AG20443 (cell line): ENCODE results near the gene SLC39A11.

Source experiments
- DNase-seq: peaks from one replicate; pipeline ENCODE4 v3.0.0; 2012; ENCODE audit warnings: low spot score, mixed read lengths

SLC39A11 gene

DNA sequence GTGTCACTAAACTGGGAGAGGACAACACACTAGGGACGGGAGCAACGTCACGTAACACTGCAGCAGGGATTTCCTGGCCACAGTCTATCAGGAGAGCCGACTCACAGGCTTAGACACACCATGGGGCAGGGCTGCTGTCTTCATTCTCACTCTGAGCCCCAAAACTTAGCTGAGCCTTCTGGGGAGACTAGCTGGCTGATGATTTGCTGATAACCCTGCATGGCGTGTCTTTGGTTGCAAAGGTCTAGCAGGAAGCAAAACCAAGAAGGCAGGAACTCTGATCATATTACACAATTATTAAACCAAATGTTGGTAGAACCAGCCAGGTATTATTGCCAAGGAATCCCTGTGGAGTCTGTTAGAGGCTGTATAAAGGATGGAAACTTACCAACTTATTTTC lies 345.0 kb downstream of the SLC39A11 start:
- no peak for DNase-seq

DNA sequence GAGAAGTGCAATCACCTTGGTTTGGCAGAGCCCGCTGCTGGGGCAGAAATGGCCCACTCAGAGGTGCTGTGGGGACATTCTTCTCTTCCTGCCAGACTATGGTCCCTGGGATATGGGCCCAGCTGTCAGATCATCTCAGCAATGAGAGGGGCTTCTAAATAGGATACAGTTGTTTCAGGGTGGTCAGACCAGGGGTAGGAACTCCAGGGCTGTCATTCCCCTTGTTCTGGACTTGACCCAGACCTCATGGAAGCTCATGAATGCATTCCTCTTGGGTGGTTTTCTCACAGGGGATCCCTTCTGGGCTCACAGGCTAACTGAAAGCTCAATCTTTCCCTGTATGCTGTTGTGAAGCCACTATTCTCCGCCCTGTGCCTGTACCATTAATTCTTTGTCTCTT lies 347.2 kb downstream of the SLC39A11 start:
- no peak for DNase-seq

DNA sequence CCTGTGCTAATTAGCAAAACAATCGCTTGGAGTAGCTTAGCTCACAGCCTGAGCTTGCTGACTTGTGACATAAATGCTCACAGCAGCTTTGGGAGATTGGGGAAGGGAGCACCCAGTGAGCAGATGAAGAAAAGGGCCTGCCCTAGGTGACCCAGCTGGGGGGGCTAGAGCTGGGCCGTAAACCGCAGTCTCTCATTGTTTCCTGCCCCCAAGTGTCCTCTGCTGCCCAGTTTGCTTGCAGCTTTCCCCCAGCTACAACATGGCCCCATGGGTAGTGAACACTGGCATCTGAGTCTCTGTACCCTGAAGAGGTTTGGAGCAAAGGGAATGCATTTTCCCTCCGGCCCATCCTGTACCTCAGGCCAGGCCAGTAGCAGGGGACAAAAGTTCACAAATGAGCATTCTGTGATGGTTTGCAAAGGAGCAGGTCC lies 349.4 kb downstream of the SLC39A11 start:
- DNase-seq: no peak

DNA sequence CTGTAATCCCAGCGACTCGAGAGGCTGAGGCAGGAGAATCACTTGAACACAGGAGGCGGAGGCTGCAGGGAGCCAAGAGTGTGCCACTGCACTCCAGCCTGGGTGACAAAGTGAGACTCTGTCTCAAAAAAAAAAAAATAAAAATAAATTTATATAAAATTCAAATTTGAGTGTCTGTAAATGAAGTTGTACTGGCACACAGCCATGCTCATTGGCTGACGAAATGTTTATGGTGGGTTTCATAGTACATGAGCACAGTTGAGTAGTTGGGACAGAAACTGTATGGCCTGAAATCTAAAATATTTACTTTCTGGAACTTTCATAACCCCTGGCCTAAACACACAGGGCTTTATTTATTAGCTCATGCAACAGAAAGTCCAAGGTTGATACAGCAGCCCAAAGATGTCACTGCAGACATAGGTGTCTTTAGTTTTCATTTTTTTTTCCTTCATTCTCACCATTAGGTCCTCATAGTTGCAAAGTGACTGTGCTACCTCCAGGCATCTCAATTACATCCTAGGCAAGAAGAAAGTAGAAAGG lies 355.3 kb downstream of the SLC39A11 start:
- no peak for DNase-seq

DNA sequence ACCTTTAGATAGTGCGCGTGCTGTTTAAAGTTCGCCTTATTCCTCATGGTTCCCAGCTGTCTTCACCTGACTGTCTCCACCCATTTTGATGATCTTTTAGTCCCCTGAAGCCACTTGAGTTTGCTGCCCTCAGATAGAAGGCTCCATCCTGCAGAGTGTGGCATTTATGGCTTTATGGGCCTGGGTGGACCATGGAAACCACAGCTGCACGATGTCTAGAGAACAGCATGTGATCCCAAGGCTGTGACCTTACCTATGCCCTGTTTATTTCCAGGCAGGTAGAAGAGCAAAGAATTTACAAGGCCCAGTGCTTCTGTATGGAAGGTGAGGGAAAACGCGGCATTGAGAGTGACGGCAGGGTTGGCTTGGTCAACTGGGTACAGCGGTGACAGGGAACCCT lies 356.9 kb downstream of the SLC39A11 start:
- no peak for DNase-seq

DNA sequence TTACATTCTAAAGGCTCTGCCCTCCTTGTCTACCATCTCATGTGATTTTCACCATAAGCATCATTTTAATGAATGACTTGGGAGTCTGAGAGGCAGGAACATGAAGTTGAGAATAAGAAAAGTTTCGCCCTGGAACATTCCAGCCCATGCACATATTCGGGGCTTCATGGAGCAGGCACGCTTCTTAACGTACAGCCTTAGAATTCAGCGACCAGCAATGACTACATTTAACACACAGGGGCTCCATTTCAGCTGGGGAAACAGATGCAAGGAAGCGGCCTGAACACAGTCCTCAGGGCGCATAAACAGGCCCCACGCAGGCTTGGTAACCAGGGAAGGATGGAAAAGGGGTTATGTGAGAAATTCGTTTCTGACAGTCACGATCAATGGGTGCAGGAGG lies 357.4 kb downstream of the SLC39A11 start:
- DNase-seq: no peak

DNA sequence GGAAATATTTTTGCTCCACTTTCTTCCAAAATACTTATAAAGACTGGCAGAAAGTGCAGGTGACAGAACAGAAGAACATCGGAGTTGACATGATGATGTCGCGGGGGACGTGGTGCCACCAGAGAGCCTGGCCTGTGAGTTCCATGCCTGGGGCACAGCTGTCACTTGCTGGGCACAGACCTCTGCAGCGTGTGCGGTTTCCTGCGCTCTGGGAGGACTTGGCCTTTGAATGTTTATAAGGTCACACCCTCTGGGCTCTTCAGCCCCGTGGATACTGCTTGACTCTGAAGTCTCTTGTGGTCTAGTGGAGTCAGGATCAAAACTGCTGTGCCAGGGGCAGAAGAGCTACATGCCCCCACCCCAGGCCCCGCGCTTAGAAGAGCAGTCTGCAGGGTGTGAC lies 357.9 kb downstream of the SLC39A11 start:
- no peak for DNase-seq

DNA sequence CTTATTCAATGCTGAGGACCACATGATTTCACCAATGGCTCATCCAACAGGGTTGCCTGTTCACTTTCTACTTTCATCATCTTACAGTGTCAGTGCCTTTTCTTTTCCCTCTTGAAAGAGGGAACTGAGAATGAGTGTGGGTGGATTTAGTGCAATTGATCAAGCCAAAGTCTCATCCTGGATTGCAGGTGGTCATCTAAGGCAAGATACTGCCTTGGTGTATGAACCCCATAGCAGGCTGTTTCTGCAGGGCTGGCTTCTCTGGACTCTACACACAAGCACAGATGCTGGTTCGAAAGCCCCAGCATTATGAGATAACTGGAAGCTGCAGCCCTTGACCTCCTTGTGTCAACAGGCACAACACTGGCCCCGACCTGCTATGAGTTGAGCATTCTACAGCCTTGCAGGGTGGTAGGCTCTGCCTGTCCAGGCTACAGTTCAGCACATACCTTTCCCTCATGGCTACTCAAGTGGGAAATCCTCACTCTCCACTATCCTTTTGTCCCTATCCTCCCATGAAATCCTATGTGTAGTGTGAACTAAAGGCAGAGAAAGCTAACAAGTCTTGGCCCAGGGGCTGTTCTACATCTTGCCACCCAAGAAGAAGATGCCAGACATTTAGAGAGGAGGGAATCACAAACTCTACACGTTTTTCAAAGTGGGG lies 358.7 kb downstream of the SLC39A11 start:
- no peak for DNase-seq

DNA sequence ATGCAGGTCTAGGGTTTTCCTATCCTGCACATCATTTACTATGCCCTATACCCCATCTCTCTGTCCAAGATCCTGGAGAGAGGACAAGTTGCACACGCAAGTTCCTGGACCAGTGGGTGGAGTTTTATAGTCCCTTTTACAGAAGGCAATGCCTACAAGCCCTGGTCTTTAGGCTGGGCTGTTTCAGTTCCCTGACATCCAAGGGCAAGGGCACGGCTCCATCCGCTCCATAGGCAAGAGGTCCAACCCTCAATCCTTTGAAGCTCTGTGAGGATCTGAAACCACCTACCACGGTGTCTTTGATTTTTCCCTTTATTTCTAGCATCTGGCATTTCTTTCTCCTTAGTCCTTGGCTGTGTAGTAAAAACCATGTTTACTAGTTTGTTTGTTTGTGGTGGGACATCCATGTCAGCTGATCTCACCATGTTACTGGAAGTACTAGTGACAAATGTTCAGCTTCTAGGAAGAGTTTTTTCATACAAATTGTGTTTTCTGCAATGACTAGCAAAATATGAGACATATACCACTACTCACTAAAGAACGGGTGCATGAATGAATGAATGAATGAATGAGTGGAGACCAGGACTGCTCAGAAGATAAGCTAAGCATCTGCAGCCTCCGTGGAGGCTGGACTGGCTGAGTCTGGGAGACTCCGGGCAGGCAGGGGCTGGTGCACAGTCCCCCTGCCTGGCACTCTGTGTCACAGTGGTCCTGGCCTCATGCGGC lies 359.4 kb downstream of the SLC39A11 start:
- DNase-seq: no peak

DNA sequence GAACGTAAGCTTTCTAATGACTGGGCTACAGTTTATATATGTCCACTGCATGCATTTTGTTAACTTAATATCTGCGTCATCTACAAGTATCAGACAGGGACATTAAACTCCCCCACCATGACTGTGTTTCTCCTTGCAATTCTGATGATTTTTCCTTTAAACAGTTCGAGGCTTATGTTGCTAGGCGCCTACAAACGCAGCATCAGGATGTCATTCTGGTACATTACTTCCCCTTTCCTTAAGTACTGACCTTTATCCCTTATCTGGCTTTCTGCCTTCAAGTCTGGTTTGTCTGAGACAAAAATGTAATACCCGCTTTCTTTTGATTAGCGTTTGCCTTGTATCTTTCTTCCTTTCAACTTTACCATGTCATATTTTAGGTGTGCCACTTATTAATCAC lies 362.4 kb downstream of the SLC39A11 start:
- DNase-seq: no peak

DNA sequence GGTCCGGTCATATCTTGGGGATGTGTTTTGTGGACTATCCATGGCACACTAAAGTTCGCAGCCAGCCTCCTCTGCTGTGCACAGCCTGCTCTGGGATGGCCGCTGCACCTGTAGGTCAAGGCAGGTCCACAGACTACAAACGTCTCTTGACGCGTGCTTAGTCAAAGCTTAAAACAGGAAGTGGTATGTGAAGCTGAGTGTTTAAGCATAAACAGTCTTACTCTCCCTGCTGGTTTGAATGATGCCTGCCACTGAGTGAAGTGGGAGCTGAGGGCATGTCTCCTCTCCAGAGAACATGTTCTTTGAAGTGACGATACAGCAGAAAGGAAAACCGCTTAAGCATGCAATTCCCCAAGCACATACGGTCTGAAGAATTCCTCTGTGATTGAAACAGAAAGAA lies 365.6 kb downstream of the SLC39A11 start:
- DNase-seq: no peak

DNA sequence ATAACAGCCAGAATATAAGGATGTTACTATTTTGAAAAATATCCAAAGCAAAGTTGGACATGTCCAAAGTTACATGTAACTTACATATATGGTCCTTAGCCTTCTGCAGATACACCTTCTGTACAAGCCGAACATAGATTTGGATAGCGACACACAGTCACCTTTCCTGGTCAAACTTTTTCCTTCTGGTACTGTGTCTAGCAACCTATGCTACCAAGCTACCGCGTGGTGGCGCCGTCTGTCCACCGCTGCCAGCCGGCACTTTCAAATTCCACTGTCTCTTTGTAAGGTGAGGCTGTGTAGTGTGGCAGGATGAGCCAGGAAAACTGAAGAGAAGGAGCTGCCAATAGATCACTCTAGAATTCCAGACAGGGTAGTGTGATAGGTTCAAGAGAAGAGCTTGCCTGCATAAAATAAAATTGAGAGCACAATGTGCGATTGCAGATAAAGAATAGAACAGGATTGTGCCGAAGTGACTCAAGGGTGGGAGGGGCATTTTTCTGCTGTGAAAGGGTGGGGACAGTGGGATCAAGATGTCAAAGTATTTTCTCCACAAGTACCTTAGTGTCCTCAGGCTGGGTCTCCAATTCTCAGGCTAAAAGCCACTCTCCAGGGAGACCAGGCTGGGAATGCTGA lies 366.9 kb downstream of the SLC39A11 start:
- peak; percentile 74 for DNase-seq

DNA sequence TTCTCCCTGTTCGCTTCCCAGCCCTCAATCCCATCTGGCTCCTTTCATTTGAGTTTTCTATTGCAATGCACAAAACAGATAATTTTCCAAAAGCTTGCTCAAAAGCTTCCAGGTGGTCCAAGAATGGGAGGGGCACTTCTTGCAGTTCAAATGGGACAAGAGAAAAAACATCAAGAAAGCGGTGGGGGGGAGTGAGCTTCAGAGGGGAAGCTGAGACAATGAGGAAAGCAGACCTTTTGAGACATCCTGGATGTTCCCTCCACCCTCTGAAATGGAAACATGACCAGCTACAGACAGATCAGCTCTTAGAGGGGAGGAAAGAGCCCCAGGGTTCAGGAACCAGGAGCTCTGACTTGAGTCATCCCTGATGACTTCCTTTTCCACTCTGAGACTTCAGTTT lies 368.2 kb downstream of the SLC39A11 start:
- peak; percentile 34 for DNase-seq

DNA sequence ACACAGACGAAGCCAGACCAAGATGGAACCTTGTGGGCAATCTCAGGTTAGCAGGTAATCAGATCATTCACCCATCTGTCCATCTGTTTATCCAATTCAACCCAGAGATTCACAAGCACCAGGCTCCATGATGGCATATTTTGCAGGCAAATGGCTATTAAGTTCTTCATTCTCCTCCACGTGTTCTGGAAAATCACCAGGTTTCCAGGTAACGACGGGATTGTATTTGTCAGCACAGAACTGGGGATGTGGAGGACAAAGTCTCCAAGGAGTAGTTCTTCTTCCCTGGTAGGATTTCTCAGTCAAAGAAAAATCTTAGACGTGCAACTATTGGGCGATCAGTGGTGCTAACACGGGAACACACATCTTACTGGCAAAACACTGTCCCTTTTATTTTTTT lies 368.8 kb downstream of the SLC39A11 start:
- DNase-seq: no peak

DNA sequence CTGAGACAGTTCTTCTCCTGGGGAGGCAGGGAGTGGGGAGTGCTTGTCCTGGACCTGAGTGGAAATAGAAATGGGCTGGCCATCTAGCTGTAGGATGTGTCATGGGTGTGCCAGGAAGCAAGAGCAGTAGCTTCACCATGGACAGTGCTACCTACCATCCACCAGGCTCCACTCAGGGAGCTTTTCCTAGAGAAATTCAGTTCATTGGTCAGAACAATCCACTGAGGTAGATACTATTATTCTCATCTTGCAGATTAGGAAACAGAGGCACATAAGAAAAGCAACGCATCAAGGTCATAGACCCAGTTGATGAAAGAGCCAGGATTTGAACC lies 372.0 kb downstream of the SLC39A11 start:
- DNase-seq: no peak

DNA sequence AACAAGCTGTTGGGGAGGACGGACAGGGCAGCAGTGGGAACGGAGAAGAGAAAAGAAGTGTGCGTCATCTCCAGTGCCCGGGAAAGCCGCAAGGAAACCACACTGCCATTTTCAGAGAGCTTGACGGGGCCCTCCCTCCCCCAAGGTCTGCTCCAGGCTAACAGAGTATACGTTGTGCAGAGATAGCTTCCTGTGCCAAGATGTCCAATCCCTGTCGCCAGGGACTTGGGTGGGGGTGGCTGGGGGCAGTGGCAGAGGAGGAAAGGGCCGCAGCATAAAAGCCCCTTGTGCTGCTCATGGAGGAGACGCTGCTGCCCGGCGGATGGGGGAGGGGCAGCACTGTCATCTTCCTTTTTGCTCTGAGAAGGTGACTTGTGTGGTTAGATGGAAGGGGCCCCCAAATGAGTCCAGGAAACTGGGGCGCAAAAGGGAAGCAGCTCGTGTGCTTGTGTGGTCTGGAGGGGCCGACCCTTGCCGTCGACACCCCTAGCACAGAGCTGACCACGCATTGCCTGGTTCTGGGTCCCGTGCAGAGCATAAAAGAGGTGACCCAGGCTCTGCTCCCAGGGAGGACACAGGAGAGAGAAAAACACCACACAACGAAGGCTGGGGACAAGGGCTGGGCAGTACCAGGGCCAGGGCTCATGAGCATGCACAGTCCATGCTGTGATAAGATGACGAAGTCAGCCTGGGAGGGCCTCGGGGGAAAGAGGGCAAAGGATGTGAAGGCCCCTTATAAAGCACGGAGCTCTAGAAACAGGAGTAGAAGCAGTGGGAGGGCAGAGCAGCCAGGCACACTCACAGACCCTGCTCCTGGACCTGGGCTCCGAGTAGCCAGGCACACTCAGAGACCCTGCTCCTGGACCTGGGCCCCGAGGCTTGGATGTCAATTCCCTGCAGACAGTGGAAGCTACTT lies 372.7 kb downstream of the SLC39A11 start:
- DNase-seq: no peak

DNA sequence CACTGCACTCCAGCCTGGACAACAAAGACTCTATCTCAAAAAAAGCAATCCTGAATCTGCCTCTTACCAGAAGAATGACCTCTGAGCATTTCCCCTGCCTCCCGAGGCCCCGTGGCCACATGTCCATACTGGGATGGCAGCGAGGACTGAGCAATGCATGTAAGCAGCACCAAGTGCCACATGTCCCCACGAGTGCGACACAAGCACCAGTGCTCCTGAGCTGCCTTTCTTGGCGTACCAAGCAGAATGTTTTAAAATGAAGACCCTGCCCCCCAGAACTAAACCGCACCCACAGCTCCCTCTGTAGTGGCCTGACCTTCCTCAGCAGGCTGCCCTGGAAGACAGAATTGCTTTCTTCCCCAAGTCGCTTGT lies 373.3 kb downstream of the SLC39A11 start:
- DNase-seq: no peak

DNA sequence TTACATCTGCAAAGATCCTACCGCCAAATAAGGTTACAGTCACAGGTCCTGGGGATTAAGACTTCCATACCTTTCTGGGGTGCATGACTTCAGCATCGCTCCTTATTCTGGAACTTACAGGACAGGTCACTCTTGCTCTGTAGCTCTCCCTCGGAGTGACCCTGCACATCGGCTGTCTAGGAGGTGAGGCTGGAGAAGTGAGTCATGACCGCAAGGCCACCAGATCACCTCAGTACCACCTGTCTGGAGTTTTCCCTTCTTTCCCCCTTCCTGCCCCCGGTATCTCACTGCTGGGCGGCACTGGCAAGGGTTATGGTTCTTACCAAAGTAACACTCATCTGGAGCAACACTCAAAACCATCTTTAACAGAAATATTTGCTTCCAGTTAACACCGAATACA lies 374.8 kb downstream of the SLC39A11 start:
- DNase-seq: no peak

DNA sequence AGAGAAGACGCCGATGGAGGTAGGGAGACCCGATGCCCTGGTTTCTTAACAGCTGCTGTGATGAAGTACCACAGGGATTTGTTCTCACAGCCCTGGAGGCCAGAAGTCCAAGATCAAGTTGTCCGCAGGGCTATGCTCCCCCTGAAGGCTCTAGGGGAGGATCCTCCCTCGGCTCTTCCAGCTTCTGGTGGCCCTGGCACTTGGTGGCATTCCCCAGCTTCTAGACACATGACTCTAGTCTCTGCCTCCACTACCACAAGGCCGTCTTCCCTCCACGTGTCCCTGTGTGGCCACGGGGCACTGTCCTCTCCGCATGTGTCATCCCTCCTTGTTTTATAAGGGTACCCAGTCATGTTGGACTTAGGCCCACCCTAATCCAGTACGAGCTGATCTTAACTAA lies 375.2 kb downstream of the SLC39A11 start:
- DNase-seq: no peak

DNA sequence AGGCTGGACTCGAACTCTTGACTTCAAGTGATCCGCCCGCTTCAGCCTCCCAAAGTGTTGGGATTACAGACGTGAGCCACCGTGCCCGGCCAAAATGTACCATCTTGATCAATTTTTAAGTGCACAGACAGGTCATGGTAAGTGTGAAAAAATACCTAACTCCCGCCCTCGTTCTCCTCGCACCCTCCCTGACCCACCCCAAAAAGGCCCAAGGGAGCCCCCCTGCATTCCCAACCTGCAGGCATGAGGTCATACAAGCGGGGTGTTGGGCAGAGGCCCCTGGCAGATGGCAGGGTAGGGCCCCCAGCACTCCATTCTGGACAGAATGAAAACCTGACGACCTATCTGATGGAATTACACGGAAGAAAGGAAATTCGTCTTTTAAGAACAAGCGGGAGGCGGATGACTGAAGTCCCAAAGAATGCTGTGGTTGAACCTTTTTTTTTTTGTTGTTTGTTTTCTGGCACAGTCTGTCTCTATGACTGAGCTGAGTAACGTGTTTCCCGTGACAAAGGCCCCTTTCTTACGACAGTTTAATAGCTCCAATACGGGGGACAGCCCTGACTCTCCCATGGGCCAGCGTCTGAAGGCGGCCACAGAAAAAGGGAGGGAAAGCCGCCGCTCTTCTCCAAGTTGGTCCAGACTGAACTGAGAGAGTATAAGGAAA lies 376.4 kb downstream of the SLC39A11 start:
- DNase-seq: peak; percentile 92

DNA sequence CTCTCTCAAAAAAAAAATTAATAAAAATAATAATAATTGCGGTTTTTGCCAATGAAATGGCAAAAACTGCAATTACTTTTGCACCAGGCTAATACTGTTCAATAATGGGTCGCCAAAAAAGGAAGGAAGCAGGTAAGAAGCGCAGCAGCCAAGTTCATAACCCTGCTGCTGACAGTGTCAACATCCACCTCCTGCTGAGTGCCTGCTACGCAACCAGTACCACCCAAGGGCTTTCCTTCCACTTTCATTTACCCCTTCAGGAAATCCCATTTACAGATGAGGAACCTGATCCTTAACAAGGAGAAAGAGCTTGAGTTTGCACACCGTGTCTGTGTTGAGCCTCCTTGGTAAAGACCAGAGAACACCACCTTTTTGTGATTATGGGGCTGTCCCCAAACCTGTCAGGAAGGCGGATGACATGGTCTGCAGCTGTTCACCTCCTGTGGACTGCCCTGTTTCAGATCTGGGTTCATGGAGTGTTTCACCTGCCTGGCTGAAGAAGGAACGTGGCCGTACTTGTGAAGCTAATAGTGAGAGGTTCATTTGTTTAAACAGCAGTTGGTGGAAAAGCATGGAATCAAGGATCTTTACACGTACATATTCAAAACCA lies 378.0 kb downstream of the SLC39A11 start:
- no peak for DNase-seq
